Osteocyte (in vitro differentiated cells): Measurements from ENCODE around the gene ARHGDIB. TPM values are rescaled to one million over a fixed set of nuclear protein-coding genes. Genes with fewer than 3 reads are reported as not detected.

Source experiments
- DNase-seq: peaks from one replicate; pipeline ENCODE4 v3.0.0; 2021; ENCODE audit warnings: mixed read lengths; ENCODE audit not compliant: unreplicated experiment; ENCODE audit errors: extremely low spot score
- H3K27ac Mint-ChIP-seq: one replicate; pipeline ENCODE4 v1.8.0; 2021; ENCODE audit warnings: mild to moderate bottlenecking, mixed read lengths; ENCODE audit not compliant: unreplicated experiment
- H3K27me3 Mint-ChIP-seq: one replicate; pipeline ENCODE4 v1.8.0; 2021; ENCODE audit warnings: mixed read lengths; ENCODE audit not compliant: unreplicated experiment
- H3K36me3 Mint-ChIP-seq: one replicate; pipeline ENCODE4 v1.8.0; 2021; ENCODE audit warnings: mixed read lengths; ENCODE audit not compliant: unreplicated experiment
- H3K4me1 Mint-ChIP-seq: one replicate; pipeline ENCODE4 v1.8.0; 2021; ENCODE audit warnings: mixed read lengths; ENCODE audit not compliant: unreplicated experiment
- H3K4me3 Mint-ChIP-seq: one replicate; pipeline ENCODE4 v1.8.0; 2021; ENCODE audit warnings: mild to moderate bottlenecking, moderate library complexity, mixed read lengths; ENCODE audit not compliant: unreplicated experiment
- H3K9me3 Mint-ChIP-seq: one replicate; pipeline ENCODE4 v1.8.0; 2021; ENCODE audit warnings: mixed read lengths; ENCODE audit not compliant: unreplicated experiment
- CTCF ChIP-seq: fragments of 200-600 bp; sonication (generic); IDR thresholded peaks from 2 replicates; pipeline ENCODE4 v1.5.0; 2021; ENCODE audit warnings: antibody characterized with exemption, mild to moderate bottlenecking, moderate library complexity
- total RNA-seq: library from RNA; stranded (reverse); gene quantifications from 2 replicates; pipeline ENCODE4 v1.2.1, GENCODE V29; 2021

ARHGDIB gene
- total RNA-seq, 1 donor from 2014 or later: 14.4 TPM

DNA sequence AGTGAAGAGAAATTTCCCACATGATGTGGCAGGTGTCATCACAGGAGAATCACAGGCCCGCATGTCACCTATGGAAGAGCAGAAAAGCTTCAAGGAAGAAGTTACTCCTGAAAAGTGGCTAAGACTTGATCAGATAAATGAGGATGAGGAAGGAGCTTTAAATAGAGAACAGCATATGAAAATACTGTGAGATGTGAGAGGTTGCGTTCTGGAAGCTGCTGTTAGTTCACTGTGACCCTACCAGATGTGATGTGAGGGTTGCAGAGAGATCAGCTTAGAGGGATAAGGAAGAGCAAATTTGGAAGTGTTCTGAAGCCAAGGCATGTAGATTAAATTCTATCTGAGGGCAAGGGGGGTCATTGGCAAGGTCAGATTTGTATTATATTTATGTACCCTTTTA is 40.2 kb downstream of the ARHGDIB start:
- no peak for DNase-seq
- no peaks in the 10 kb centered on the region for H3K9me3 Mint-ChIP-seq
- no peak for TF ChIP-seq CTCF
- peaks cover 2% of the 10 kb centered on the region for H3K4me1 Mint-ChIP-seq
- H3K27ac Mint-ChIP-seq: no peak overlapping the region
- no peaks in the 10 kb centered on the region for H3K36me3 Mint-ChIP-seq
- H3K27me3 Mint-ChIP-seq: no peaks in the 10 kb centered on the region
- H3K4me3 Mint-ChIP-seq: no peak overlapping the region

- Mint-ChIP-seq H3K9me3 (no peaks in the 10 kb centered on the region), H3K4me3 (no peak overlapping the region), H3K36me3 (no peaks in the 10 kb centered on the region), H3K27me3 (no peaks in the 10 kb centered on the region), H3K4me1 (peaks cover 8% of the 10 kb centered on the region), H3K27ac (no peak overlapping the region)
- TF ChIP-seq CTCF: no peak
- DNase-seq: no peak
These were observed 40.8 kb downstream of the ARHGDIB start for GRCh38 chr12:14920475-14921126.

GRCh38 chr12:14919455-14919854 is 41.9 kb downstream of the ARHGDIB start:
- no peak for TF ChIP-seq CTCF
- Mint-ChIP-seq H3K9me3 (no peaks in the 10 kb centered on the region), H3K36me3 (no peaks in the 10 kb centered on the region), H3K4me1 (peaks cover 19% of the 10 kb centered on the region), H3K27me3 (no peaks in the 10 kb centered on the region), H3K4me3 (no peak overlapping the region), H3K27ac (no peak overlapping the region)
- DNase-seq: no peak

DNA sequence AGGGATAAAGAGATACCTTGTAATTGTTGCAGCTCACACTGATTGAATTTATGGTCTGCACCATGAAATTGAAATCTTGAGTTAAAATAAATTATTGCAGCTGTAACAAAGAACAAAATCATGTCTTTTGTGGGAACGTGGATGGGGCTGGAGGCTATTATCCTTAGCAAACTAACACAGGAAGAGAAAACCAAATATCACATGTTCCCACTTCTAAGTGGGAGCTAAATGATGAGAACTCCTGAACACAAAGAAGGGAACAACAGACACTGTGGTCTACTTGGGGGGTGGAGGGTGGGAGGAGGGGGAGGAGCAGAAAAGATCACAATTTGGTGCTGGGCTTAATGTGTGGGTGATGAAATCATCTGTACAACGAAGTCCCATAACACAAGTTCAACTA is 45.7 kb downstream of the ARHGDIB start:
- Mint-ChIP-seq H3K27me3 (no peaks in the 10 kb centered on the region), H3K4me3 (no peak overlapping the region)

DNA sequence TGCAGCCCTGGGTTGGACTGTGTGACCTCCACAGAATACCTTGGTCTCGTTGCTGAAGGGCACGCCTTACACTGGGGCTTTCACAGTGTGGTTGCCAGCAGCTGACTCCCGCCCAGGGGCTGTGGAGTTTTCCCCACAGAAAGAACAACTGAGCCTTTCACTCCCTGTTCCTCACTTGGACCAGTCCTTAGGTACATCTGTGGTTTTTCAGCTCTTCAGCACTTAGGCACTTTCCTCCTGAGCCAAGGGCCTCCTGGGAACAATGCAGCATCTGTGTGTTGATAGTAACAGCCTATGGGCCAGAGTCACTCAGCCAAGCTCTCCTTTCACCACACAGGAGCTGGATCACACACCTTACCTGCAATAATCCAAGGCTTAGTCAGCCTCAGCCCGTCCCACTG is 48.0 kb downstream of the ARHGDIB start:
- H3K4me1 Mint-ChIP-seq: peaks cover 40% of the 10 kb centered on the region
- H3K27ac Mint-ChIP-seq: peak overlapping the region; percentile 82
- H3K27me3 Mint-ChIP-seq: no peaks in the 10 kb centered on the region
- no peak overlapping the region for H3K4me3 Mint-ChIP-seq
- H3K36me3 Mint-ChIP-seq: no peaks in the 10 kb centered on the region
- H3K9me3 Mint-ChIP-seq: no peaks in the 10 kb centered on the region
- no peak for TF ChIP-seq CTCF
- no peak for DNase-seq

More for the DNA sequence above, 45.7 kb downstream of the ARHGDIB start:
- H3K4me1 Mint-ChIP-seq: peaks cover 37% of the 10 kb centered on the region
- H3K27ac Mint-ChIP-seq: peak overlapping the region; percentile 53
- DNase-seq: no peak
- no peak for TF ChIP-seq CTCF
- H3K9me3 Mint-ChIP-seq: no peaks in the 10 kb centered on the region
- no peaks in the 10 kb centered on the region for H3K36me3 Mint-ChIP-seq
